Tibial nerve (tissue), 4 donors: Measurements from ENCODE around the gene NCAM1. TPM values are rescaled to one million over a fixed set of nuclear protein-coding genes. Genes with fewer than 3 reads are reported as not detected.

Source experiments
- DNase-seq, 2 donors: peaks; one replicate each; pipeline ENCODE4 v3.0.0-alpha.2; 2019; ENCODE audit warnings: low spot score in 2 of 2
- H3K27ac ChIP-seq, 4 donors: fragments of 200-600 bp; sonication (generic) in 3 of 4; one replicate each; pipeline ENCODE4 v1.5.1; 2017 to 2019; ENCODE audit warnings: mild to moderate bottlenecking in 1 of 4
- H3K27me3 ChIP-seq, 2 donors: fragments of 200-600 bp; sonication (generic) in 1 of 2; one replicate each; pipeline versions ENCODE4 v1.5.1 to v1.6.0; 2017 to 2019
- H3K36me3 ChIP-seq, 3 donors: fragments of 200-600 bp; sonication (generic); one replicate each; pipeline ENCODE4 v1.5.1; 2018 to 2019
- H3K4me1 ChIP-seq, 4 donors: fragments of 200-600 bp; sonication (generic) in 3 of 4; one replicate each; pipeline ENCODE4 v1.5.1; 2017 to 2019
- H3K4me3 ChIP-seq, 4 donors: fragments of 200-600 bp; sonication (generic) in 3 of 4; one replicate each; pipeline ENCODE4 v1.5.1; 2017 to 2019; ENCODE audit warnings: mild to moderate bottlenecking in 1 of 4, moderate library complexity in 1 of 4
- H3K9me3 ChIP-seq, 4 donors: fragments of 200-600 bp; sonication (generic) in 3 of 4; one replicate each; pipeline ENCODE4 v1.5.1; 2017 to 2019
- EP300 ChIP-seq, 2 donors: sonication (generic); formaldehyde crosslinking; IDR thresholded peaks; one replicate each; pipeline ENCODE4 v1.6.1; 2017; ENCODE audit warnings: antibody characterized with exemption in 2 of 2, mild to moderate bottlenecking in 1 of 2
- POLR2A ChIP-seq, 2 donors: fragments of 450-650 bp; IDR thresholded peaks; one replicate each; pipeline ENCODE4 v1.6.1; 2017; ENCODE audit warnings: antibody characterized with exemption in 2 of 2, mild to moderate bottlenecking in 2 of 2, moderate library complexity in 2 of 2
- WGBS, 2 donors: methylation state at CpG; one replicate each; pipeline ENCODE4 v1.1.5; 2018; 5-methylcytosine and 5-hydroxymethylcytosine counted together
- total RNA-seq, 4 donors: library from RNA; depleted of rRNA; stranded (reverse); fragments of >200 nt; gene quantifications; one replicate each; pipeline ENCODE4 v1.1.0, GENCODE V29; 2016
- TF ChIP-seq, protein P1 (sequence below), 5 experiments: fragments of 200-600 bp in 3 of 5; fragments of 450-650 bp in 2 of 5; sonication (generic) in 3 of 5; IDR thresholded peaks; one replicate each; pipeline ENCODE4 v1.5.1; 2016 to 2019; ENCODE audit warnings: antibody characterized with exemption in 5 of 5, mild to moderate bottlenecking in 3 of 5, moderate library complexity in 2 of 5

The NCAM1 gene
- total RNA-seq, 4 donors from 2014 or later, result 57.3 to 121 (median 76.1) TPM

DNA sequence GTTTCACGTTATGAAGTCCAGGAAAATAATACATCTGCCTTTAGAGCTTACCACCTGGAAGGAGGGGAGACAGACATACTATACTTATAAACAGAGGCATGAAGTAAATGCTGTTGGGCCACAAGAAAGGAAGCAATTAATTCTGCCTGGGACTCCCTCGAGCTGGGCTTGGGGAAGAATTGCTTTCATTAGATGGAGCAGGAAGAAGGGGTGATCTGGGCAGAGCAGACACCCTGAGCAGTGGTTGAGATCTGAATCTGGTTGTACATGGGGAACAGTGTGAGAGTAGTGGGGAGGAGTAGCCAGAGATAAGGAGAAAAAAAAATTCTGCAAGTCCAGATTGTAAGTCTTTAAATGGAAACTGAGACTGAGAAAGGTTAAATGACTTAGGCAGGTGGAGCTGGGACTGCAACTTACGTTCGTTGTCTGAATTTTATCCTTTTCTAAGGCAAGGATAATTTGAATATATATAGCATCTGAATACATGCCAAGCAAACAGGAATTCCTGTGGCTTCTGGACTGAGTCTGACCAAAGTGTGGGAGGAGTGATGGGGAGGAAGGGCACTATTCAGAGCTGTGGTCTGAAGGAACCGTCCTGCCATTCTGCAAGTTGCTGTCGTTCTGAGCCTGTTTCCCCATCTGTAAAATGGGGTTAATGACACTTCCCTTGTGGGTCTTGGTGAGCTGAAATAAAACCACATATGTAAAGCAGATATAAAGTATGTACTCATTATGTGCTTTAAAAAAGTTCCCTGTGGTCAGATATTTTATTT lies 7.9 kb downstream of the NCAM1 start:
- WGBS, 2 donors, result 16 to 20% methylated on average over 6 of the region's 6 CpGs
- TF ChIP-seq, protein P1, sequence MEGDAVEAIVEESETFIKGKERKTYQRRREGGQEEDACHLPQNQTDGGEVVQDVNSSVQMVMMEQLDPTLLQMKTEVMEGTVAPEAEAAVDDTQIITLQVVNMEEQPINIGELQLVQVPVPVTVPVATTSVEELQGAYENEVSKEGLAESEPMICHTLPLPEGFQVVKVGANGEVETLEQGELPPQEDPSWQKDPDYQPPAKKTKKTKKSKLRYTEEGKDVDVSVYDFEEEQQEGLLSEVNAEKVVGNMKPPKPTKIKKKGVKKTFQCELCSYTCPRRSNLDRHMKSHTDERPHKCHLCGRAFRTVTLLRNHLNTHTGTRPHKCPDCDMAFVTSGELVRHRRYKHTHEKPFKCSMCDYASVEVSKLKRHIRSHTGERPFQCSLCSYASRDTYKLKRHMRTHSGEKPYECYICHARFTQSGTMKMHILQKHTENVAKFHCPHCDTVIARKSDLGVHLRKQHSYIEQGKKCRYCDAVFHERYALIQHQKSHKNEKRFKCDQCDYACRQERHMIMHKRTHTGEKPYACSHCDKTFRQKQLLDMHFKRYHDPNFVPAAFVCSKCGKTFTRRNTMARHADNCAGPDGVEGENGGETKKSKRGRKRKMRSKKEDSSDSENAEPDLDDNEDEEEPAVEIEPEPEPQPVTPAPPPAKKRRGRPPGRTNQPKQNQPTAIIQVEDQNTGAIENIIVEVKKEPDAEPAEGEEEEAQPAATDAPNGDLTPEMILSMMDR (IDR thresholded peaks at IDR 0.05), result no peak
- TF ChIP-seq EP300 (IDR thresholded peaks at IDR 0.05), result no peak
- no peak for TF ChIP-seq POLR2A (IDR thresholded peaks at IDR 0.05)
- H3K36me3 ChIP-seq, result no peaks in the 10 kb centered on the region

DNA sequence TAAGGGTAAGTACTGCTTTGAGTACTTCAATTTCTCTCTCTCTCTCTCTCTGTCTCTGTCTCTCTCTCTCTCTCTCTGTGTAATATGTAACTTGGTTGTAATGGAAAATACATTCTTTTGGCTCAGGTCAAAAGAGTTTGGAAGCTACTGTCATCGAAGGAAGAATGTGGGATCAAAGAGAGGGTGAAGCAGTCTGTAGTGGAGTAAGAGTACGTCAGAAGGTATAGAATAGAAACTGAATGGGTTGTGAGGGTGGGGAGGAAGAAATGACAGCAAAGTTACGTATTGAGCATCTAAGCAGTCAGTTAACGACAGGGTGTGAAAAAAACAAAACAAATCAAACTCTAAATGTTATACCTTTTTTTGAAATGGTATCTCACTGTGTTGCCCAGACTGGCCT lies 10.0 kb downstream of the NCAM1 start:
- no peaks in the 10 kb centered on the region for H3K9me3 ChIP-seq
- TF ChIP-seq, protein P1 (IDR thresholded peaks at IDR 0.05), result no peak
- TF ChIP-seq EP300 (IDR thresholded peaks at IDR 0.05) (no peak), POLR2A (IDR thresholded peaks at IDR 0.05) (no peak)
- no peak for DNase-seq
- peaks cover 0 to 10% (median 0%) of the 10 kb centered on the region in 4 donors for H3K4me1 ChIP-seq
- H3K4me3 ChIP-seq, result no peak overlapping the region
- no peaks in the 10 kb centered on the region for H3K36me3 ChIP-seq
- WGBS, 2 donors, result 85 to 87% methylated on average over 4 of the region's 4 CpGs
- H3K27me3 ChIP-seq, result no peaks in the 10 kb centered on the region
- H3K27ac ChIP-seq, result no peak overlapping the region

More for the DNA sequence above, 7.9 kb downstream of the NCAM1 start:
- Histone ChIP-seq H3K9me3 (no peaks in the 10 kb centered on the region), H3K4me3 (no peak overlapping the region), H3K27me3 (peaks cover 0 to 4% of the 10 kb centered on the region in 2 donors), H3K27ac (no peak overlapping the region), H3K4me1 (peaks cover 0 to 8% (median 0%) of the 10 kb centered on the region in 4 donors)
- no peak for DNase-seq

DNA sequence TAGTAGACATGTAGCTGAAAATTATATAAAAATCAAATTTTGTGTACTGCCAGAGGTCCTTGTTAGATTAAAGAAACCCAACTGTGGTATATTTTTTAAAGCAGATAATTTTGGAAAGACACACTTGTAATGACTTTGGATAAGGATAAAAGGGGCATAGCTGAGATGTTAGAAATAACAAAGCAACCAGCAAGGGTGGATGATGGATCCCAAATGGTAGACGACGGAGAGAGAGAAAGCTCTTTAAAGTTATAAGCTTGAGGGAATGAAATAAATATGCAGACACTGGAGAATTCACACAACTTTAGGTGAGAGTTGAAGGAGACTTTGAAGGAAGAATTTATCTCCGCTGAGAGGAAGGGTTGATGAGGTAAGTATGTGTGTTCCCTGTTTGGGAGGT lies 10.6 kb downstream of the NCAM1 start:
- Histone ChIP-seq H3K36me3 (no peaks in the 10 kb centered on the region), H3K4me1 (peaks cover 0 to 10% (median 0%) of the 10 kb centered on the region in 4 donors), H3K9me3 (no peaks in the 10 kb centered on the region), H3K27me3 (no peaks in the 10 kb centered on the region), H3K4me3 (no peak overlapping the region), H3K27ac (no peak overlapping the region)
- no peak for DNase-seq
- WGBS, 2 donors, result 80 to 90% methylated on average over 3 of the region's 3 CpGs
- no peak for TF ChIP-seq POLR2A (IDR thresholded peaks at IDR 0.05)
- TF ChIP-seq, protein P1 (IDR thresholded peaks at IDR 0.05), result no peak
- TF ChIP-seq EP300 (IDR thresholded peaks at IDR 0.05), result no peak

DNA sequence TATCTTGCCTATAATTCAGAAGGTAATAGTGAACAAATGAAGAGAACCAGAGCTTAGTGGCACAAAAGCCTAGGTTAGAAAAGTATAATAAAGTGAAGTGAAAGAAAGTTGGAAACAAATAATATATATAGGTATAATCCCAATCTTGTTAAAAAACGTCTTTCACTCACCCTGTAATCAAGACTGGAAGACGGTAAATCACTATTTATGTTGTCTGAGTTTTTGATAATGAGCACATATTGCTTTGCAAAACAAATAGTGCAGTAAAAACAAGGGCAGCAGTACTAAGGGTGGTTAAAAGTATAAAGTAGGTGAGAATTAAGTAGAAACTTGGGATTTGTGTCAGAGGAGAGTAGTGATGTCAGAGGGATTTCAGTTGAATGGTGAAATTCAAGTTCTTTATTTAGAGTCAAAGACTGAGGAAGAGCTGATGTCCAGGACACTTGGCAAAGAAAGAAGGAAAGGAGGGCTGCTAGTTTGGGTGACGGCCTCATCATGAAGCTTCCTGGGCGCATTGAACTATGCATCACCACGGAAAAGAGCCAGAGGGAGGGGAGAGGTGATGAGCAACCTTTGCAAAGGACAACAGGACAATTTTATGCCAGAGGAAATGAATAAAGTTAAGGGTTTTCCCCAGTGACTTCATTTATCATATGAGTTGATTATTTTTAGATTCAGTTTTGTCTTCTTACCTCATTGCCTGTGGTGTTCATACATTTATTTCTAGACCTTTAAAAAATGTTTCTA lies 11.4 kb downstream of the NCAM1 start:
- WGBS, 2 donors, result 80 to 81% methylated on average over 5 of the region's 5 CpGs
- DNase-seq, result no peak
- Histone ChIP-seq H3K4me3 (no peak overlapping the region), H3K36me3 (no peaks in the 10 kb centered on the region), H3K4me1 (peaks cover 0 to 16% (median 0%) of the 10 kb centered on the region in 4 donors), H3K27me3 (no peaks in the 10 kb centered on the region), H3K9me3 (no peaks in the 10 kb centered on the region), H3K27ac (no peak overlapping the region)
- TF ChIP-seq EP300 (IDR thresholded peaks at IDR 0.05), result no peak
- TF ChIP-seq, protein P1 (IDR thresholded peaks at IDR 0.05), result no peak
- TF ChIP-seq POLR2A (IDR thresholded peaks at IDR 0.05), result no peak

DNA sequence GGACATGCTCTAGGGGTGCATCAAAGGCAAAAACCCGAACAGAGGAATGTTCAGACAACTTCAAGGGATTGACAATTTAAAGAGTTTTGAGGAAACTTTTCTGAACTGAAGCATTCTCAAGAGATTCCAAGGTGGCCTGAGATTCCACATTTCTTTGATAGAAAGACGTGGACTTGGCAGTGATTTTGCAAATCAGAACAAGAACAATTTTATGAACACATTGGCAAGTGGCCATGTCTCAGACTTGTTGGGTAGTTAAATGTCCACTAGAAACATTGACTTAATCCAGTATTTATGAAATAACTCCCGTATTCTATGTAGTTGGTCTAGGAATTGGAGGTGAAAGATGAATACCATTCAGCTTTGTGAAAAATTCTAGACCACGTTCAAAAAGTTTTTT lies 13.8 kb downstream of the NCAM1 start:
- TF ChIP-seq EP300 (IDR thresholded peaks at IDR 0.05) (no peak), POLR2A (IDR thresholded peaks at IDR 0.05) (no peak)
- TF ChIP-seq, protein P1 (IDR thresholded peaks at IDR 0.05), result no peak
- 35 to 43% methylated on average over 4 of the region's 4 CpGs for WGBS, 2 donors
- no peaks in the 10 kb centered on the region for H3K27me3 ChIP-seq
- no peak overlapping the region for H3K4me3 ChIP-seq
- DNase-seq, result no peak
- peaks cover 0 to 13% (median 0%) of the 10 kb centered on the region in 4 donors for H3K4me1 ChIP-seq
- H3K9me3 ChIP-seq, result no peaks in the 10 kb centered on the region
- no peak overlapping the region for H3K27ac ChIP-seq
- H3K36me3 ChIP-seq, result no peaks in the 10 kb centered on the region
